ENCODE data around the gene DCST2. TPM values are rescaled to one million over a fixed set of nuclear protein-coding genes. Genes with fewer than 3 reads are reported as not detected.

Gene DCST2
- total and polyA plus RNA-seq, 3 experiments from 2014 or later, result 0.09 to 0.16 TPM; not detected in 1

GRCh38 chr1:155035936-155036335 is 2.4 kb upstream of the DCST2 start:
- H3K4me1 Mint-ChIP-seq, result no peaks in the 10 kb centered on the region
- no peaks in the 10 kb centered on the region for H3K36me3 Mint-ChIP-seq
- Histone ChIP-seq H3K36me3 (ENCODE audit: insufficient read depth, low read length) (no peaks in the 10 kb centered on the region), H3K4me3 (ENCODE audit: low read length) (no peak overlapping the region), H3K9me3 (ENCODE audit: low read length) (no peaks in the 10 kb centered on the region), H3K27ac (ENCODE audit: low read depth, low read length) (no peak overlapping the region), H3K27me3 (ENCODE audit: insufficient read depth, low read length, poor library complexity, severe bottlenecking) (no peaks in the 10 kb centered on the region), H3K4me1 (ENCODE audit: insufficient read depth, low read length) (no peaks in the 10 kb centered on the region)
- ChIA-PET POLR2A (no interaction called here), CTCF (no interaction called here)
- peaks cover 5 to 19% of the 10 kb centered on the region in 2 donors for H3K27me3 Mint-ChIP-seq
- no peak for DNase-seq
- no peaks in the 10 kb centered on the region for H3K9me3 Mint-ChIP-seq
- no peak overlapping the region for H3K27ac Mint-ChIP-seq
- H3K4me3 Mint-ChIP-seq, result no peak overlapping the region

GRCh38 chr1:155034318-155035208 is 982 bp upstream of the DCST2 start:
- Mint-ChIP-seq H3K27ac (no peak overlapping the region), H3K4me1 (no peaks in the 10 kb centered on the region), H3K36me3 (no peaks in the 10 kb centered on the region), H3K27me3 (peaks cover 9 to 19% of the 10 kb centered on the region in 2 donors), H3K4me3 (no peak overlapping the region), H3K9me3 (no peaks in the 10 kb centered on the region)
- Histone ChIP-seq H3K36me3 (ENCODE audit: insufficient read depth, low read length) (no peaks in the 10 kb centered on the region), H3K27ac (ENCODE audit: low read depth, low read length) (no peak overlapping the region), H3K4me3 (ENCODE audit: low read length) (no peak overlapping the region), H3K4me1 (ENCODE audit: insufficient read depth, low read length) (no peaks in the 10 kb centered on the region), H3K27me3 (ENCODE audit: insufficient read depth, low read length, poor library complexity, severe bottlenecking) (no peaks in the 10 kb centered on the region), H3K9me3 (ENCODE audit: low read length) (no peaks in the 10 kb centered on the region)
- DNase-seq, result no peak
- ChIA-PET POLR2A (no interaction called here), CTCF (interaction anchor here (2.6 kb wide), 1 partner anchor 10 kb away, joined by 13 read pairs; no protein-coding TSS in a partner anchor)

- Mint-ChIP-seq H3K27ac (no peak overlapping the region), H3K36me3 (no peaks in the 10 kb centered on the region), H3K27me3 (peaks cover 10% of the 10 kb centered on the region in 2 donors), H3K9me3 (no peaks in the 10 kb centered on the region), H3K4me3 (no peak overlapping the region), H3K4me1 (no peaks in the 10 kb centered on the region)
- Histone ChIP-seq H3K27ac (ENCODE audit: low read depth, low read length) (no peak overlapping the region), H3K9me3 (ENCODE audit: low read length) (no peaks in the 10 kb centered on the region), H3K4me1 (ENCODE audit: insufficient read depth, low read length) (no peaks in the 10 kb centered on the region), H3K27me3 (ENCODE audit: insufficient read depth, low read length, poor library complexity, severe bottlenecking) (no peaks in the 10 kb centered on the region), H3K36me3 (ENCODE audit: insufficient read depth, low read length) (no peaks in the 10 kb centered on the region), H3K4me3 (ENCODE audit: low read length) (no peak overlapping the region)
- DNase-seq, result no peak
- POLR2A ChIA-PET, result no interaction called here
- CTCF ChIA-PET, result interaction anchor here (1.0 to 2.6 kb wide), 3 partner anchors 12 to 15 kb away, joined by 3 to 13 read pairs (median 6); no protein-coding TSS in a partner anchor
Observed at GRCh38 chr1:155032886-155033285, 695 bp downstream of the DCST2 start.

GRCh38 chr1:155030899-155031298 is 2.7 kb downstream of the DCST2 start:
- ChIA-PET POLR2A (no interaction called here), CTCF (no interaction called here)
- no peaks in the 10 kb centered on the region for H3K9me3 Mint-ChIP-seq
- no peak for DNase-seq
- no peaks in the 10 kb centered on the region for H3K4me1 Mint-ChIP-seq
- Histone ChIP-seq H3K27ac (ENCODE audit: low read depth, low read length) (no peak overlapping the region), H3K36me3 (ENCODE audit: insufficient read depth, low read length) (no peaks in the 10 kb centered on the region), H3K27me3 (ENCODE audit: insufficient read depth, low read length, poor library complexity, severe bottlenecking) (no peaks in the 10 kb centered on the region), H3K4me1 (ENCODE audit: insufficient read depth, low read length) (no peaks in the 10 kb centered on the region), H3K9me3 (ENCODE audit: low read length) (no peaks in the 10 kb centered on the region), H3K4me3 (ENCODE audit: low read length) (no peak overlapping the region)
- H3K27me3 Mint-ChIP-seq, result peaks cover 9 to 10% of the 10 kb centered on the region in 2 donors
- no peak overlapping the region for H3K27ac Mint-ChIP-seq
- H3K36me3 Mint-ChIP-seq, result no peaks in the 10 kb centered on the region
- no peak overlapping the region for H3K4me3 Mint-ChIP-seq

GRCh38 chr1:155030243-155030795 is 3.3 kb downstream of the DCST2 start:
- Histone ChIP-seq H3K4me3 (ENCODE audit: low read length) (no peak overlapping the region), H3K27me3 (ENCODE audit: insufficient read depth, low read length, poor library complexity, severe bottlenecking) (no peaks in the 10 kb centered on the region), H3K4me1 (ENCODE audit: insufficient read depth, low read length) (no peaks in the 10 kb centered on the region), H3K36me3 (ENCODE audit: insufficient read depth, low read length) (no peaks in the 10 kb centered on the region), H3K27ac (ENCODE audit: low read depth, low read length) (no peak overlapping the region), H3K9me3 (ENCODE audit: low read length) (no peaks in the 10 kb centered on the region)
- H3K27me3 Mint-ChIP-seq, result peaks cover 9 to 10% of the 10 kb centered on the region in 2 donors
- H3K27ac Mint-ChIP-seq, result no peak overlapping the region
- no peak overlapping the region for H3K4me3 Mint-ChIP-seq
- ChIA-PET POLR2A (no interaction called here), CTCF (interaction anchor here (0.9 kb wide), 1 partner anchor 10 kb away, joined by 3 read pairs; no protein-coding TSS in a partner anchor)
- H3K9me3 Mint-ChIP-seq, result no peaks in the 10 kb centered on the region
- no peaks in the 10 kb centered on the region for H3K4me1 Mint-ChIP-seq
- DNase-seq, result no peak
- H3K36me3 Mint-ChIP-seq, result no peaks in the 10 kb centered on the region

- Mint-ChIP-seq H3K4me1 (no peaks in the 10 kb centered on the region), H3K27me3 (peaks cover 7 to 9% of the 10 kb centered on the region in 2 donors), H3K4me3 (no peak overlapping the region), H3K36me3 (no peaks in the 10 kb centered on the region), H3K9me3 (no peaks in the 10 kb centered on the region), H3K27ac (no peak overlapping the region)
- Histone ChIP-seq H3K27ac (ENCODE audit: low read depth, low read length) (no peak overlapping the region), H3K4me1 (ENCODE audit: insufficient read depth, low read length) (no peaks in the 10 kb centered on the region), H3K36me3 (ENCODE audit: insufficient read depth, low read length) (no peaks in the 10 kb centered on the region), H3K9me3 (ENCODE audit: low read length) (no peaks in the 10 kb centered on the region), H3K27me3 (ENCODE audit: insufficient read depth, low read length, poor library complexity, severe bottlenecking) (no peaks in the 10 kb centered on the region), H3K4me3 (ENCODE audit: low read length) (no peak overlapping the region)
- no peak for DNase-seq
- POLR2A ChIA-PET, result no interaction called here
- CTCF ChIA-PET, result interaction anchor here (0.9 kb wide), 1 partner anchor 9 kb away, joined by 3 read pairs; no protein-coding TSS in a partner anchor
Observed at GRCh38 chr1:155029513-155030242, 3.9 kb downstream of the DCST2 start.

GRCh38 chr1:155026588-155026987 is 7.0 kb downstream of the DCST2 start:
- POLR2A ChIA-PET, result no interaction called here
- H3K36me3 Mint-ChIP-seq, result no peaks in the 10 kb centered on the region
- no peaks in the 10 kb centered on the region for H3K4me1 ChIP-seq (ENCODE audit: insufficient read depth, low read length)
- H3K27ac Mint-ChIP-seq, result no peak overlapping the region
- H3K27ac ChIP-seq (ENCODE audit: low read depth, low read length), result no peak overlapping the region
- H3K27me3 Mint-ChIP-seq, result peaks cover 6 to 7% of the 10 kb centered on the region in 2 donors
- H3K27me3 ChIP-seq (ENCODE audit: insufficient read depth, low read length, poor library complexity, severe bottlenecking), result no peaks in the 10 kb centered on the region
- no peaks in the 10 kb centered on the region for H3K9me3 Mint-ChIP-seq
- DNase-seq, result no peak
- no peaks in the 10 kb centered on the region for H3K36me3 ChIP-seq (ENCODE audit: insufficient read depth, low read length)
- no peak overlapping the region for H3K4me3 ChIP-seq (ENCODE audit: low read length)
- no peaks in the 10 kb centered on the region for H3K9me3 ChIP-seq (ENCODE audit: low read length)
- peaks cover 0 to 2% (median 0%) of the 10 kb centered on the region in 3 donors for H3K4me1 Mint-ChIP-seq
- H3K4me3 Mint-ChIP-seq, result no peak overlapping the region
- CTCF ChIA-PET, result interaction anchor here (1.6 kb wide), 1 partner anchor 9 kb away, joined by 7 read pairs; no protein-coding TSS in a partner anchor

- Histone ChIP-seq H3K9me3 (ENCODE audit: low read length) (no peaks in the 10 kb centered on the region), H3K4me1 (ENCODE audit: insufficient read depth, low read length) (no peaks in the 10 kb centered on the region), H3K27me3 (ENCODE audit: insufficient read depth, low read length, poor library complexity, severe bottlenecking) (no peaks in the 10 kb centered on the region), H3K4me3 (ENCODE audit: low read length) (no peak overlapping the region), H3K36me3 (ENCODE audit: insufficient read depth, low read length) (no peaks in the 10 kb centered on the region), H3K27ac (ENCODE audit: low read depth, low read length) (no peak overlapping the region)
- DNase-seq, result no peak
- CTCF ChIA-PET, result interaction anchor here (1.6 kb wide), 2 partner anchors 9 to 25 kb away, joined by 4 to 7 read pairs; partner anchors contain the start of gene ADAM15
- POLR2A ChIA-PET, result no interaction called here
- H3K4me1 Mint-ChIP-seq, result peaks cover 0 to 2% (median 0%) of the 10 kb centered on the region in 3 donors
- H3K27me3 Mint-ChIP-seq, result peaks cover 6 to 7% of the 10 kb centered on the region in 2 donors
- no peak overlapping the region for H3K4me3 Mint-ChIP-seq
- no peaks in the 10 kb centered on the region for H3K9me3 Mint-ChIP-seq
- no peak overlapping the region for H3K27ac Mint-ChIP-seq
- no peaks in the 10 kb centered on the region for H3K36me3 Mint-ChIP-seq
Observed at GRCh38 chr1:155026154-155026553, 7.4 kb downstream of the DCST2 start.

Data from CD8-positive, alpha-beta memory T cell (primary cell).